ENCODE measurements around the gene PHLPP1. TPM values are rescaled to one million over a fixed set of nuclear protein-coding genes. Genes with fewer than 3 reads are reported as not detected.

The PHLPP1 gene
- total RNA-seq, 2 experiments from 2014 or later: 9.0 to 12.4 TPM

DNA sequence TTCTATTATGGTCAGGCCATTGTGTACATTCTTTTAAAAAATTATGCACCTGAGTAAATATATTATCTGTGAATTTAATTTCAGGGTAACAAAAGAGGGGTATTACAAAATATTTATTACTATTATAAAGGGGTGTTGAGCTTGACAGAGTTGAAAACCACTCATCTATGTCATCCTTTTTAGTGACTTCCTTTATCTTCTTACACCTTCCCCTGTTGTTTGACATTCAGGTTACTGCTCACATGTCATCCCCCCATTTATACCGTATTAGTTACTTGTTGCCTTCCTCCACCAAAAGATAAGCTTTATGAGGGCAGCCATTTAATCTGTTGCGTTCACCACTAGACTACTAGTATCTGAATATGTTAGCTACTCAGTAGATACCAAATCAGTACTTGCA, 313.0 kb downstream of the PHLPP1 start:
- intact Hi-C loops (cut with micrococcal nuclease; ENCODE audit: unreplicated experiment): no loop called here
- H3K4me3 ChIP-seq (ENCODE audit: low read depth, low read length, poor library complexity, severe bottlenecking): no peak overlapping the region
- H3K36me3 ChIP-seq (ENCODE audit: insufficient read depth, low read length): no peaks in the 10 kb centered on the region
- no peak for TF ChIP-seq EZH2phosphoT487 (IDR thresholded peaks at IDR 0.05; ENCODE audit: borderline replicate concordance, low read depth, low read length)
- TF ChIP-seq, protein P1, sequence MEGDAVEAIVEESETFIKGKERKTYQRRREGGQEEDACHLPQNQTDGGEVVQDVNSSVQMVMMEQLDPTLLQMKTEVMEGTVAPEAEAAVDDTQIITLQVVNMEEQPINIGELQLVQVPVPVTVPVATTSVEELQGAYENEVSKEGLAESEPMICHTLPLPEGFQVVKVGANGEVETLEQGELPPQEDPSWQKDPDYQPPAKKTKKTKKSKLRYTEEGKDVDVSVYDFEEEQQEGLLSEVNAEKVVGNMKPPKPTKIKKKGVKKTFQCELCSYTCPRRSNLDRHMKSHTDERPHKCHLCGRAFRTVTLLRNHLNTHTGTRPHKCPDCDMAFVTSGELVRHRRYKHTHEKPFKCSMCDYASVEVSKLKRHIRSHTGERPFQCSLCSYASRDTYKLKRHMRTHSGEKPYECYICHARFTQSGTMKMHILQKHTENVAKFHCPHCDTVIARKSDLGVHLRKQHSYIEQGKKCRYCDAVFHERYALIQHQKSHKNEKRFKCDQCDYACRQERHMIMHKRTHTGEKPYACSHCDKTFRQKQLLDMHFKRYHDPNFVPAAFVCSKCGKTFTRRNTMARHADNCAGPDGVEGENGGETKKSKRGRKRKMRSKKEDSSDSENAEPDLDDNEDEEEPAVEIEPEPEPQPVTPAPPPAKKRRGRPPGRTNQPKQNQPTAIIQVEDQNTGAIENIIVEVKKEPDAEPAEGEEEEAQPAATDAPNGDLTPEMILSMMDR (conservative IDR thresholded peaks at IDR 0.05; ENCODE audit: low read length): no peak
- no peaks in the 10 kb centered on the region for H3K4me1 ChIP-seq (ENCODE audit: insufficient read depth, low read length, poor library complexity, severe bottlenecking)
- H2AFZ ChIP-seq (ENCODE audit: low read length): no peak overlapping the region
- no peaks in the 10 kb centered on the region for H3K9me3 ChIP-seq (ENCODE audit: low read length)
- POLR2A ChIA-PET: no interaction called here
- CTCF ChIA-PET (ENCODE audit: unreplicated experiment): no interaction called here
- H3K79me2 ChIP-seq (ENCODE audit: insufficient read depth, low read depth, low read length): no peaks in the 10 kb centered on the region
- no peak for DNase-seq (ENCODE audit: low spot score)
- no peaks in the 10 kb centered on the region for H3K9me2 ChIP-seq (ENCODE audit: insufficient read depth, low read length)
- BruUV-seq (replicated peaks): no TSS peak
- no peaks in the 10 kb centered on the region for H4K20me1 ChIP-seq (ENCODE audit: insufficient read depth, low read length)
- H3K27ac ChIP-seq (ENCODE audit: low read depth, low read length, poor library complexity, severe bottlenecking): no peak overlapping the region
- no peak overlapping the region for H3K4me2 ChIP-seq (ENCODE audit: low read length)

Small RNA genes within 50 kb of the gene (small RNA-seq; reads per million reads assigned to genes)
- gene RNU6-142P: not detected

Other genes starting within 250 kb of the PHLPP1 start
- gene ZCCHC2, start 192.5 kb upstream of the PHLPP1 start, total RNA-seq (2014; rRNA removed; shearing (Covaris generic)): 13.5 and 17.5 TPM in 2 replicates
- gene ZCCHC2, start 192.5 kb upstream of the PHLPP1 start, total RNA-seq (2022): 16.8 and 16.9 TPM in 2 replicates

Data from OCI-LY7 (cell line).